GM23248 (cell line): Measurements from ENCODE around the gene YTHDF1.

Source experiments
- EZH2 ChIP-seq: fragments of 200-600 bp; sonication (generic); IDR thresholded peaks from 2 replicates; pipeline ENCODE4 v1.6.1; 2018; ENCODE audit warnings: antibody characterized with exemption, mild to moderate bottlenecking; ENCODE audit not compliant: insufficient read depth, poor library complexity, severe bottlenecking
- EZH2phosphoT487 ChIP-seq: fragments of 200-600 bp; sonication (generic); IDR thresholded peaks from 2 replicates; pipeline ENCODE4 v1.6.1; 2018; ENCODE audit warnings: antibody characterized with exemption, moderate library complexity, mild to moderate bottlenecking, low read depth; ENCODE audit not compliant: insufficient read depth

DNA sequence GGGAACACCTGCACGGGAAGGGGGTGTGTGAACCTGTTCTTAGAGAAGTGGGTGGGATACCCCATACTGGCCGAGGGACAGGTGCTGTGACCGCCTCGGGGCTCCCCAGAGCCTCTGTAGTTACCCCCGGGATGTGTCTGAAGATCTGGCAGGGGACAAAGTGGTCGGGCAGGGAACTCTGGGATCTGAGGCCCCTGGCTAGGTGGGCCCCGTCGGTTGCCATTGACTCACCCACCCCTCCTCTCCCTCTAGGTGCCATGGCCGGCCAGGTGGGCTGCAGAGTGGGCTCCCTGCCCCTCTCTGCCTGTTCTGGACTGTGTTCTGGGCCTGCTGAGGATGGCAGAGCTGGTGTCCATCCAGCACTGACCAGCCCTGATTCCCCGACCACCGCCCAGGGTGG lies 24.1 kb upstream of the YTHDF1 start:
- TF ChIP-seq EZH2phosphoT487: no peak
- TF ChIP-seq EZH2: no peak
